NCI-H2107 treated with DMSO at 0.1 percent for 48 hours (cell line): Measurements from ENCODE around the gene TRIM27.
"Not testable (repeated sequence)": the region's sequence is repeated elsewhere in the genome, so short reads cannot be mapped to it uniquely, and the experiment has no call there.

Experiments used
- DNase-seq: peaks from one replicate; lab custom pipeline; 2025; ENCODE audit not compliant: unreplicated experiment; lab: John Stamatoyannopoulos, UW

TRIM27 gene

GRCh38 chr6:28900577-28901256 lies 23.1 kb downstream of the TRIM27 start:
- DNase-seq = no peak

GRCh38 chr6:28898710-28898965 lies 25.1 kb downstream of the TRIM27 start:
- no peak for DNase-seq

GRCh38 chr6:28897369-28897745 lies 26.4 kb downstream of the TRIM27 start:
- DNase-seq = no peak

GRCh38 chr6:28896505-28897368 lies 27.0 kb downstream of the TRIM27 start:
- peak; percentile 33 for DNase-seq

- DNase-seq = peak; percentile 84
Measured at GRCh38 chr6:28895131-28895812, 28.5 kb downstream of the TRIM27 start.

GRCh38 chr6:28893172-28893799 lies 30.5 kb downstream of the TRIM27 start:
- no peak for DNase-seq

- DNase-seq = no peak
Measured at GRCh38 chr6:28892525-28892924, 31.3 kb downstream of the TRIM27 start.

- DNase-seq = no peak
Measured at GRCh38 chr6:28887796-28888496, 35.8 kb downstream of the TRIM27 start.

GRCh38 chr6:28886079-28886439 lies 37.7 kb downstream of the TRIM27 start:
- DNase-seq = no peak

- DNase-seq = no peak
Measured at GRCh38 chr6:28884423-28885131, 39.2 kb downstream of the TRIM27 start.

GRCh38 chr6:28880894-28881780 lies 42.6 kb downstream of the TRIM27 start:
- DNase-seq = no peak

- DNase-seq = no peak
Measured at GRCh38 chr6:28880519-28880893, 43.3 kb downstream of the TRIM27 start.

- no peak for DNase-seq
Measured at GRCh38 chr6:28876710-28877109, 47.1 kb downstream of the TRIM27 start.

GRCh38 chr6:28875191-28875747 lies 48.5 kb downstream of the TRIM27 start:
- no peak for DNase-seq

- not testable (repeated sequence) for DNase-seq
Measured at GRCh38 chr6:28872157-28872817, 51.5 kb downstream of the TRIM27 start.

- no peak for DNase-seq
Measured at GRCh38 chr6:28871335-28872156, 52.2 kb downstream of the TRIM27 start.

GRCh38 chr6:28868873-28869272 lies 54.9 kb downstream of the TRIM27 start:
- DNase-seq = no peak

GRCh38 chr6:28867086-28867409 lies 56.7 kb downstream of the TRIM27 start:
- no peak for DNase-seq
